HG02763 (cell line): ENCODE data around the gene ETV5.

Experiments
- ATAC-seq: cut with Tn5 transposase; IDR thresholded peaks from one replicate; pipeline ENCODE4 v1.9.1; 2021; ENCODE audit warnings: mild to moderate bottlenecking, moderate library complexity; ENCODE audit not compliant: unreplicated experiment

Gene ETV5

DNA sequence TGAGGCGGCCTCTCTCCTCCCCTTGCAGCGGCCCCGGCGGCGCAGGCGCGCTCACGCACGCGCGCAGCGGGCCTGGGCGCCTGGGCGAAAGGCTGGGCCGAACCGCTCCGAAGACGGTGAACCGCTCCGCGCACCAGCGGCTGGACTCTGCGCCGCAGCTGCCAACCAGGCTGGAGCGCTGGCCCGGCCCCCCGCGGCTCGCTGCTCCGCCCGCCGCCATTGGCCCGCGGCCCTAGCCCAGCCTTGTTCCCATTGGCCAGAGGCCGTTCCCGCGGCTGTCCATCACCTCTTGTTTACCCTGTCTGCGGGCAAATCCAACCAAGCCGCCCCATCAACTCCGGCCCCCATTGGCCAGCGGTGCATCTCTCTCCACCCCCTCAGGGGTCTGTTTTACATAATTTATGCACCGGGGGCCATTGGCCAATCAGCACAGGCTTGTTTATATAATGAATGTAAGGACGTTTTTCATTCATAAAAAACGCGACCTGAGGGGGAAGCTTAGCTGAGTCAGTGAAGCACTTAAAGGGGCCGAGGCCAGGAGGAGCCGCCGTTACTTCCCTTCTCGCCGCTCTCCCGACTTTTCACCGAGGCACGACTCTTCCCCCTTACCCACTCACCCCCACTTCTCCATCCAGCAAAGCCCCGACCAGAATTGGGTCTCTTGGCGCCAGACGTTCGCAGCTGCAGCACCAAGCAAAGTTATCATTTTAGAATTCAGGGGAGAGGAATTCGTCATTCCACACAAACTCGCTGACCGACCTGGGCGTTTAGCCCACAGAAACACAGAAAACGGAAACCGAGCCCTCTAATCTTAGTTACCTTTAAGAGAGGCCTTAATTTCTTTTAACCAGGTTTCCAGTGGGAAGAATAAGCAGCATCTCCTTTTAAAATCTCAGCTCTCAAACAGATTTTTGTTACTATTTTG is at the start of gene ETV5:
ETV5 (minus strand) TSS at position 149 of the 925 bp plus-strand sequence. CDS start 3,221 bp downstream, outside the sequence.
- peak; percentile 96 for ATAC-seq

DNA sequence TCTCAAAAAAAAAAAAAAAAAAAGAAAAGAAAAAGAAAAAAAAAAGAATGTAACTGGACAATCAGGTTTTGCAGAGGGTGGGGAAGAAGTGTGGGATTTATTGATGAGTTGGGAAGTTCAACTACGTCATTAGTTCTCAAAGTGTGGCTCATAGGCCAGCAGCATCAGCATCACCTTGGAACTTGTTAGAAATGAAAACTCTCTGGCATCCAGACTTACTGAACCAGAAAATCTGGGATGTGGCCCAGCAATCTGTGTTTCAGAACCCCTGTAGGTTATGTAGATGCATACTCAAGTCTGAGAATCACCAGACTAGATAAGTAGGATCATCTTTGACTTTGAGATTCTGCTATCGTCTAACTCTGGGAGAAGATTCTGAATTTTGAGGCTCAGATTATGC is 45.8 kb upstream of the ETV5 start:
- no peak for ATAC-seq

- peak; percentile 84 for ATAC-seq
Observed at GRCh38 chr3:186152889-186153292, 44.0 kb upstream of the ETV5 start.

- no peak for ATAC-seq
Observed at GRCh38 chr3:186152361-186152798, 43.5 kb upstream of the ETV5 start.

- ATAC-seq, result no peak
Observed at GRCh38 chr3:186151077-186151971, 42.4 kb upstream of the ETV5 start.

- no peak for ATAC-seq
Observed at GRCh38 chr3:186150041-186150830, 41.3 kb upstream of the ETV5 start.

GRCh38 chr3:186149319-186149960 is 40.6 kb upstream of the ETV5 start:
- ATAC-seq, result no peak

- ATAC-seq, result no peak
Observed at GRCh38 chr3:186144257-186144656, 35.4 kb upstream of the ETV5 start.

DNA sequence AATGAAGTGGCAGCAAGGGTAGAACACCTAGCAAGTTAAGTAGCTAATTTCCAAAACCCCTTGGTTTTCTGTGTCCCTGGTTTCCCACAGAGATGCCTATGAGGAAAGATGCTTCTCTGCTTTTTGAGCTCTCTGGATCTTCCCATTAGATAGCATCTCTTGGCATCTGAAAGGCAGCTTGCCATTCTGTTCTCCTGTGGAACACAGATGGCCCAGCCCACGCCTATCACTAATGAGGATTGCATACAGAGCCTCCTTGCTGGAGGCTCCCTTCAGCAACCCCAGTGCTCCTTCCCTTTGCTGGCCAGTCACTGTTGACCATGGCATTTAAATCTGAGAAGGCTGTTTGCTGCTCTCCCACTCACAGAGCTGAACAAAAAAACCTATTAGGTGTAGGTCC is 34.4 kb upstream of the ETV5 start:
- no peak for ATAC-seq

DNA sequence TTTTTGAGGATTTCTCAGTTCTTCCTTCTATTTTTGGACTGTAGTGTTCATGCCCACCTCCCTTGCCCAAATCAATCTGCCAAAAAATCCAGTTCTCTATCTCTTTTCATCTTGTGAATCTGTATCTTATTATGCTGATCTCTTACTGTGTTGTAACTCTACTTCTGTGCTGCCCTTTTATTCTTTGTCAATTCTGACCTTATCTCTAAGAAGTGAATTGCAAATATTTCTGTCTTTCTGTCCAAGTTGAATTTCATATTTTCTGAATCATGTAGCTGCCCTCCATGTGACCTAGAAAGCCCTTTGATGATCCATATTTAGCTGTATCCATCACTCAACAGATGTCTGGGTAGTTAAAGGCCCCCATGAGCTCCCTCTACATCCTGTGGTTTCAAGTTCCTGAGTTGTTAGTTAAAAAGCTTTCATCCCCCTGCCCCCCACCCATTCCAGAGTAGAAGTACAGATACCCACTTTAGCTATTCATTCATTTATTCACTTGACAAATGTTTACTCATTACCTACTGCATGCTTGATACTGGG is 33.6 kb upstream of the ETV5 start:
- ATAC-seq, result no peak

- no peak for ATAC-seq
Observed at GRCh38 chr3:186141790-186142189, 32.9 kb upstream of the ETV5 start.

- no peak for ATAC-seq
Observed at GRCh38 chr3:186138272-186138981, 29.5 kb upstream of the ETV5 start.

DNA sequence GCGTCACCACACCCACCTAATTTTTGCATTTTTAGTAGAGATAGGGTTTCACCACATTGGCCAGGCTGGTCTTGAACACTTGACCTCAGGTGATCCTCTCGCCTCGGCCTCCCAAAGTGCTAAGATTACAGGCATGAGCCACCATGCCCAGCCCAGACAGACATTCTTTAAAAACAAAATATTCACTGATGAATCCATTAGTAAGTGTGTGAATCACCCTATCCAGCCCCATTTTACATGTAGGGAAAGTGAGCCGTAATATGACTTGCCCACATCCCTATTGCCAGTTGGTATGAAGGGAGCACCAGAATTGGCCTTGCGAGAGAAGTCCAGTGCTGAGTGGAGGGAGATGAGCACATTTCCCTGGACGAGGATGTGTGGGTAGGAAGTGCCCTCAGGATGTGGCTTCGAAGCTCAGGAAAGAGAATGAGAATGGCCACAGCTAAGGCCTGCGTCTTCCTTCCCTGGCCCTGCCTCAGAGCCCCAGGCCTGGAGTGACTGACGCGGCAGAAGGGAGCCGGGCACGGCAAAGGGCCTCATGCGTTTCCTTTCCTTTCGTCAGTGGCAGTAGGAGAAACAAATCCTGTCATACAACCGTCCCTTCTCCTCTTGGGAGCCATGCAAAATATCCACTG is 28.3 kb upstream of the ETV5 start:
- no peak for ATAC-seq

DNA sequence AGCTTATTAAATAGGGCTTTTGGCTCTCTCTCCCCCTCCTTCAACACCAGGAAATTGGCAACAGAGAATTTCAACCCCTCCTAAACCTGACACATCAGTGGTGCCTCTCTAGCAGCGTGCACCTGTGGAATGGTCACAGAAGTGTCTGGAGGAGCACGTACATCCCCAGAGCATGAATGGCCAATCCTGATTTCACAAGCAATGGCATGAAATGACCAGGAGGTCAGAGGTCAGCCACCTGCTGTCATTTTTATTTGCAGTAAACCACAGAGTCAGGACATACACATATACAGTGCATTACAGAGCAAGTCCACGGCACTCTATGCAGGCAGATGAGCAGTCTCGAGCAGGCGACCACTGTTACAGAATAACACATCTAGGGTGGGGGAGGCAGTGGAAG is 25.1 kb upstream of the ETV5 start:
- no peak for ATAC-seq

GRCh38 chr3:186132487-186132886 is 23.6 kb upstream of the ETV5 start:
- no peak for ATAC-seq

DNA sequence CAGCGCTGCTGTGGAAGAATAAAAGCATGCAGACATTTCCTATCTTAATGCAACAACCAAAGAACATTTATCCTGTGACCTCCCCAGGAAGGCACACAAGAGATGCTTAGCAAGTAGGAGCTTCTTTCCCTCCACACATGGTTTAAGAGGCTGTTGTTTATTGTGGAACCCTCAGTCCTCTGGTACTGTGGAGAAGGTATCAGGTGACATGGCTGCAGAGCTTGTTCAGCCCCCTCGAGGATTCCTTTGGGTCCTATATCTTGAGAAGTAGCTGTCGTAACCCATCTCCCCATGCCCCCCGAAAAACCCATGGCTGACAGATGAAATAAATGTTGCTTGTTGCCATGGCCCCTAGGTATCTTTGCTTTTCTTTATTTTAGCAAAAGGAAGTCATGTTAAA is 20.3 kb upstream of the ETV5 start:
- ATAC-seq, result no peak

DNA sequence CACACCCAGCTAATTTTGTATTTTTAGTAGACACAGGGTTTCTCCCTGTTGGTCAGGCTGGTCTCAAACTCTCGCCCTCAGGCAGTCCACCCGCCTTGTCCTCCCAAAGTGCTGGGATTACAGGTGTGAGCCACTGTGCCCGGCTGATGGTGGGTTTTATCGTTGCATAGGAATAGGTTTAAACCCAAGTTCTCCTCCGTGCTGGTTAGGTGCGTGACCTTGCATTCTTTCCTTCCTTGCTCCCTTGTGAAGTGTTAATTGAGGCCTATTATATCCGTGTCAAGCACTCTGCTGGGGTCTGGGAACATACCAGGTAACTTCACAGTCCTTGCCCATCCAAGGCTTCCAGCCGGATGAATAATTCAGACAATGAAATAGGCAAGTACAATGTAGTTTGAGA is 19.3 kb upstream of the ETV5 start:
- no peak for ATAC-seq

DNA sequence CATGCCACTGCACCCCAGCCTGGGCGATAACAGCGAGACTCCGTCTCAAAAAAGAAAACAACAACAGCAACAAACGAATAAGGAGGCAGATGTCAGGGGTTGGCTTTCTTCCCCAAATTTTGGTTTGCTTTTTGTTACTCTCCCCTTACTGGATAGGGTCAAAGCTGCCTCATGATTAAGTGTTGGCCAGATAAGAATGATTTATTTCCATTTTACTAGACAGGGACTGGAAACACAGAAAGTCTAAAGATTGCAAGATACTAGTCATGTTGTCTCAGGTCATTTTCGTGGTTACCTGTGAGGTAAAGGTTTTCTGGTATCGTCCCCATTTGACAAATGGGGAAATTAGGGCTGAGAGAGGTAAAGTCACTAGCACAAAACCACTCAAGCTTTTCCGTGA is 18.6 kb upstream of the ETV5 start:
- ATAC-seq, result no peak

GRCh38 chr3:186125118-186125517 is 16.2 kb upstream of the ETV5 start:
- ATAC-seq, result no peak
